A549 (cell line): Measurements from ENCODE around the gene GCNT3. TPM values are rescaled to one million over a fixed set of nuclear protein-coding genes. Genes with fewer than 3 reads are reported as not detected.
A peak's percentile ranks its signal among the peaks of the same experiment; 100 is the strongest.

Source experiments
- ATAC-seq, 2 experiments: fragments of 200-7000 bp in 1 of 2; fragments of >200 bp in 1 of 2; cut with Nextera tagmentation in 1 of 2; cut with Tn5 transposase in 1 of 2; 3 replicates each; pipeline versions ENCODE4 v1.8.0 to v1.9.1; 2018 to 2020; ENCODE audit warnings: mild to moderate bottlenecking in 1 of 2, moderate library complexity in 1 of 2
- CTCF ChIA-PET: fragments of 300-600 bp; sonication (Branson Sonifier 250); formaldehyde crosslinking; extraction: SDS; loops from one replicate; lab custom pipeline; 2021; ENCODE audit warnings: antibody characterized with exemption, inconsistent platforms; lab: Yijun Ruan, JAX
- POLR2A ChIA-PET: fragments of 350-600 bp; formaldehyde crosslinking; extraction: SDS; loops from one replicate; lab custom pipeline; 2021; ENCODE audit warnings: antibody characterized with exemption, inconsistent platforms; lab: Yijun Ruan, JAX
- DNase-seq, 2 experiments: peaks; one replicate each; pipeline versions ENCODE4 v3.0.0 to v3.0.0-alpha.2; 2011 to 2016; ENCODE audit warnings: low read depth in 1 of 2, low spot score in 1 of 2
- FAIRE-seq: peaks from 2 replicates; lab custom pipeline; 2011; peaks lifted over from hg19 to GRCh38; lab: Jason Lieb, UNC
- H3K27ac ChIP-seq, 2 experiments: fragments of >200 bp; sonication (Bioruptor Twin); formaldehyde crosslinking; 3 replicates each; pipeline ENCODE4 v1.5.1; 2016 to 2017
- H3K4me1 ChIP-seq: fragments of >200 bp; sonication (Bioruptor Twin); formaldehyde crosslinking; 3 replicates; pipeline ENCODE4 v1.6.1; 2016
- H3K4me2 ChIP-seq: fragments of >200 bp; sonication (Bioruptor Twin); formaldehyde crosslinking; 3 replicates; pipeline ENCODE4 v1.6.1; 2016
- H3K4me3 ChIP-seq: fragments of >200 bp; sonication (Bioruptor Twin); formaldehyde crosslinking; 3 replicates; pipeline ENCODE4 v1.5.1; 2016
- H3K9me3 ChIP-seq: fragments of >200 bp; sonication (Bioruptor Twin); formaldehyde crosslinking; 3 replicates; pipeline ENCODE4 v1.6.1; 2016
- BHLHE40 ChIP-seq: IDR thresholded peaks from 2 replicates; pipeline ENCODE4 v1.6.1; 2012; ENCODE audit warnings: low read depth, low read length, inconsistent platforms
- CBX2 ChIP-seq: fragments of 200-600 bp; sonication (generic); IDR thresholded peaks from 2 replicates; pipeline ENCODE4 v1.6.1; 2016; ENCODE audit warnings: low read depth, mild to moderate bottlenecking, borderline replicate concordance
- CEBPB ChIP-seq, 2 experiments: fragments of >200 bp in 1 of 2; sonication (Bioruptor Twin) in 1 of 2; formaldehyde crosslinking in 1 of 2; IDR thresholded peaks; 2 replicates each; pipeline ENCODE4 v1.6.1; 2012 to 2016
- CHD2 ChIP-seq: fragments of 150-350 bp; IDR thresholded peaks from 2 replicates; pipeline ENCODE4 v1.6.1; 2014; ENCODE audit warnings: low read length; ENCODE audit not compliant: partially characterized antibody
- EHF ChIP-seq: fragments of 250-450 bp; sonication (Bioruptor Pico); IDR thresholded peaks from 2 replicates; pipeline ENCODE4 v1.5.0; 2020; ENCODE audit warnings: mild to moderate bottlenecking
- EHMT2 ChIP-seq: fragments of 200-600 bp; sonication (generic); IDR thresholded peaks from 2 replicates; pipeline ENCODE4 v1.6.1; 2016; ENCODE audit warnings: antibody characterized with exemption, low read depth, mild to moderate bottlenecking, moderate library complexity
- EP300 ChIP-seq, 2 experiments: fragments of >200 bp; sonication (Bioruptor Twin); formaldehyde crosslinking; IDR thresholded peaks; 2 replicates in 1 of 2; 3 replicates in 1 of 2; pipeline ENCODE4 v1.6.1; 2016 to 2017
- FOSL2 ChIP-seq, 2 experiments: fragments of 450-650 bp in 1 of 2; fragments of >200 bp in 1 of 2; sonication (Bioruptor Twin) in 1 of 2; formaldehyde crosslinking; IDR thresholded peaks; 2 replicates each; pipeline versions ENCODE4 v1.5.0 to v1.6.1; 2016 to 2020; ENCODE audit warnings: mild to moderate bottlenecking in 1 of 2, moderate library complexity in 1 of 2
- GATA3 ChIP-seq: IDR thresholded peaks from 2 replicates; pipeline ENCODE4 v1.6.1; 2012; ENCODE audit warnings: borderline replicate concordance
- JUN ChIP-seq, 2 experiments: fragments of >200 bp; sonication (Bioruptor Twin); formaldehyde crosslinking; IDR thresholded peaks; 2 replicates in 1 of 2; 3 replicates in 1 of 2; pipeline ENCODE4 v1.6.1; 2016 to 2017
- JUNB ChIP-seq: fragments of >200 bp; sonication (Bioruptor Twin); formaldehyde crosslinking; IDR thresholded peaks from 2 replicates; pipeline ENCODE4 v1.6.1; 2016
- KDM5A ChIP-seq: fragments of 200-600 bp; sonication (generic); IDR thresholded peaks from 2 replicates; pipeline ENCODE4 v1.6.1; 2016; ENCODE audit warnings: antibody characterized with exemption, mild to moderate bottlenecking
- NFE2L2 ChIP-seq: fragments of 150-350 bp; conservative IDR thresholded peaks from 2 replicates; pipeline ENCODE4 v1.6.1; 2014; ENCODE audit warnings: low read length
- NPAS2 ChIP-seq: fragments of 250-450 bp; sonication (Bioruptor Pico); IDR thresholded peaks from 2 replicates; pipeline ENCODE4 v1.8.0; 2022; ENCODE audit warnings: mild to moderate bottlenecking, moderate library complexity, borderline replicate concordance
- POLR2A ChIP-seq: IDR thresholded peaks from 2 replicates; pipeline ENCODE4 v1.6.1; 2012; ENCODE audit warnings: mild to moderate bottlenecking, low read length
- RAD21 ChIP-seq, 2 experiments: fragments of >200 bp in 1 of 2; sonication (Bioruptor Twin) in 1 of 2; formaldehyde crosslinking in 1 of 2; IDR thresholded peaks in 1 of 2; conservative IDR thresholded peaks in 1 of 2; 2 replicates in 1 of 2; 3 replicates in 1 of 2; pipeline ENCODE4 v1.6.1; 2012 to 2018; ENCODE audit warnings: inconsistent platforms in 1 of 2
- SMC3 ChIP-seq: fragments of >200 bp; sonication (Bioruptor Twin); formaldehyde crosslinking; IDR thresholded peaks from 3 replicates; pipeline ENCODE4 v1.6.1; 2018; ENCODE audit warnings: inconsistent platforms
- ZC3H11A ChIP-seq: fragments of 450-650 bp; IDR thresholded peaks from 2 replicates; pipeline ENCODE4 v1.6.1; 2014; ENCODE audit warnings: antibody characterized with exemption, mild to moderate bottlenecking
- ZNF302 ChIP-seq: fragments of 250-450 bp; sonication (Bioruptor Pico); IDR thresholded peaks from 2 replicates; pipeline ENCODE4 v1.9.0; 2021; ENCODE audit warnings: inconsistent platforms, mild to moderate bottlenecking, moderate library complexity
- WGBS: methylation state at CpG from one replicate; pipeline ENCODE4 v1.1.6; 2017; ENCODE audit errors: missing lambda C conversion rate; 5-methylcytosine and 5-hydroxymethylcytosine counted together
- polyA plus RNA-seq, 4 experiments: library from polyadenylated mRNA; depleted of rRNA in 3 of 4; stranded (reverse); fragments of >200 nt; fragmentation: RNase III in 1 of 4; extraction: RNeasy Plus Mini Kit Qiagen cat#74134 plus additional on column Dnase treatment in 1 of 4; gene quantifications; 2 replicates in 3 of 4; 3 replicates in 1 of 4; pipeline ENCODE4 v1.2.3, GENCODE V29; 2011 to 2017
- TF ChIP-seq, protein P1 (sequence below): fragments of >200 bp; sonication (Bioruptor Twin); formaldehyde crosslinking; IDR thresholded peaks from 3 replicates; pipeline ENCODE4 v1.5.1; 2016
- TF ChIP-seq, protein P2 (sequence below): fragments of >200 bp; sonication (Bioruptor Twin); formaldehyde crosslinking; IDR thresholded peaks from 3 replicates; pipeline ENCODE4 v1.6.1; 2016
- TF ChIP-seq, protein P3 (sequence below): IDR thresholded peaks from 2 replicates; pipeline ENCODE4 v1.6.1; 2012
- TF ChIP-seq, protein P4 (sequence below): fragments of 200-600 bp; sonication (generic); IDR thresholded peaks from 2 replicates; pipeline ENCODE4 v1.6.1; 2016; ENCODE audit warnings: antibody characterized with exemption, mild to moderate bottlenecking, moderate library complexity

GCNT3 gene
- polyA plus RNA-seq, 2 of the 4 experiments (the other 2 are of a cell fraction): 69.2 to 134 TPM

DNA sequence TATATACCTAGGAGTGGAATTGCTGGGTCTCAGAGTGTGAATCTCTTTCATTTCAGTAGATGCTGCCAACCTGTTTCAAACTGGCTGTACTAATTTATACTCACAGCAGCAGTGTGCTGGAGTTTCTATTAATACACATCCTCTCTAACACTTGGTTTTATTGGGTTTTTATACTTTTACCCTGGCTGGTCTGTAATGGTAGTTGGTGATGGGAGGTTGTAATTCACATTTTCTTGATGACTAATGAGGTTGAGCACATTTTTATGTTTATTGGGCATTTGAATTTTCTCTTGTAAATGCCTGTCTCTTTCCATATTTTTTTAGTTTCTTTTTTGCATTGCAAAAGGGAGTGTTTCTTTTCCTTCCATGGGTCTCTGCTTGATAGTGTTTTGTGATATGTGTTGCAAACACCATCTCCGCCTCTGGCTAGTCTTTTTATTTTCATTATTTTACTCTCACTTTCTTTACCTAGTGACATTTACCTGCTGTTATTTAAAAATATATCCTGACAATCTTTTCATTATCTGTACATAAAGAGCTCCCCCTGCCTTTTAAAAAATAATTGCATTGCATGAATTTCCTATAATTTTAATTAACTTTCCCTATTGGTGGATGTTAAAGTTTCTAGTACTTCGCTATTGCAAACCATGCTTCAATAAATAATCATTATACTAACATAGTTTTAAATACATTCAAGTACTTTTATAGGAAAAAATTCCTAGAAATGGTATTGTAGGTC, 49.0 kb upstream of the GCNT3 start:
- Histone ChIP-seq H3K27ac (no peak overlapping the region), H3K4me2 (no peak overlapping the region), H3K9me3 (peaks cover 21% of the 10 kb centered on the region), H3K4me1 (peaks cover 11% of the 10 kb centered on the region), H3K4me3 (no peak overlapping the region)
- ATAC-seq (no peak), FAIRE-seq (no peak), DNase-seq (no peak)
- ChIA-PET CTCF (interaction anchor here (0.9 to 2.5 kb wide), 9 partner anchors 9 to 72 kb away, joined by 3 to 16 read pairs (median 3); no protein-coding TSS in a partner anchor), POLR2A (no interaction called here)
- TF ChIP-seq RAD21 (conservative IDR thresholded peaks at IDR 0.05 in 1 of 2, IDR thresholded peaks at IDR 0.05 in 1 of 2): peak; percentile 23 to 34; a peak in 2 of 5 replicates
- no peak for TF ChIP-seq CHD2
- TF ChIP-seq SMC3: 0 out of 3 replicates have a peak, but pooled peaks have one; percentile 17
- TF ChIP-seq, protein P1, sequence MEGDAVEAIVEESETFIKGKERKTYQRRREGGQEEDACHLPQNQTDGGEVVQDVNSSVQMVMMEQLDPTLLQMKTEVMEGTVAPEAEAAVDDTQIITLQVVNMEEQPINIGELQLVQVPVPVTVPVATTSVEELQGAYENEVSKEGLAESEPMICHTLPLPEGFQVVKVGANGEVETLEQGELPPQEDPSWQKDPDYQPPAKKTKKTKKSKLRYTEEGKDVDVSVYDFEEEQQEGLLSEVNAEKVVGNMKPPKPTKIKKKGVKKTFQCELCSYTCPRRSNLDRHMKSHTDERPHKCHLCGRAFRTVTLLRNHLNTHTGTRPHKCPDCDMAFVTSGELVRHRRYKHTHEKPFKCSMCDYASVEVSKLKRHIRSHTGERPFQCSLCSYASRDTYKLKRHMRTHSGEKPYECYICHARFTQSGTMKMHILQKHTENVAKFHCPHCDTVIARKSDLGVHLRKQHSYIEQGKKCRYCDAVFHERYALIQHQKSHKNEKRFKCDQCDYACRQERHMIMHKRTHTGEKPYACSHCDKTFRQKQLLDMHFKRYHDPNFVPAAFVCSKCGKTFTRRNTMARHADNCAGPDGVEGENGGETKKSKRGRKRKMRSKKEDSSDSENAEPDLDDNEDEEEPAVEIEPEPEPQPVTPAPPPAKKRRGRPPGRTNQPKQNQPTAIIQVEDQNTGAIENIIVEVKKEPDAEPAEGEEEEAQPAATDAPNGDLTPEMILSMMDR: peak; percentile 32; the same call in 2 of the 3 replicates
- no peak for TF ChIP-seq POLR2A
- TF ChIP-seq ZNF302 (CRISPR knock-in tag): no peak
- WGBS: 81% methylated on average over 2 of the region's 2 CpGs

DNA sequence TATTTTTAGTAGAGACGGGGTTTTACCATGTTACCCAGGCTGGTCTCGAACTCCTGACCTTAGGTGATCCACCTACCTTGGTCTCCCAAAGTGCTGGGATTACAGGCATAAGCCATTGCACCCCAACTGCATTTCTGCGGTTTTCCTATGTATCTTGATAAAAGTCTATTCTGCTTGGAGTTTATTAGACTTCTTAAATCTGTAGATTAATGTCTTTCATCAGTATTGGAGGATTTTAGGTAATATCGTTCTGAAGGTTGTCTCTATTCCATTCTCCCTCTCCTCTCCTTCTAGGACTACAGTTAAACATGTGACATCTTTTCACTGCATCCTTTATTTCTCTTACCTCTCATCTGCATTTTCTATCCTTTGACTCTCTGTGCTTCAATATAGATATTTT, 46.3 kb upstream of the GCNT3 start:
- peaks cover 21% of the 10 kb centered on the region for H3K9me3 ChIP-seq
- ChIA-PET CTCF (interaction anchor here (1.2 to 1.4 kb wide), 3 partner anchors 9 to 56 kb away, joined by 3 to 4 read pairs (median 3); no protein-coding TSS in a partner anchor), POLR2A (no interaction called here)
- H3K4me2 ChIP-seq: no peak overlapping the region
- 77% methylated on average over 4 of the region's 4 CpGs for WGBS
- no peak for ATAC-seq
- TF ChIP-seq SMC3: no peak
- TF ChIP-seq EP300 (IDR thresholded peaks at IDR 0.05): 0 out of 5 replicates have a peak, but pooled peaks of 1 of the 2 experiments have one; percentile 5
- H3K4me1 ChIP-seq: peaks cover 27% of the 10 kb centered on the region
- no peak for DNase-seq
- FAIRE-seq: no peak
- H3K4me3 ChIP-seq: no peak overlapping the region
- no peak overlapping the region for H3K27ac ChIP-seq

DNA sequence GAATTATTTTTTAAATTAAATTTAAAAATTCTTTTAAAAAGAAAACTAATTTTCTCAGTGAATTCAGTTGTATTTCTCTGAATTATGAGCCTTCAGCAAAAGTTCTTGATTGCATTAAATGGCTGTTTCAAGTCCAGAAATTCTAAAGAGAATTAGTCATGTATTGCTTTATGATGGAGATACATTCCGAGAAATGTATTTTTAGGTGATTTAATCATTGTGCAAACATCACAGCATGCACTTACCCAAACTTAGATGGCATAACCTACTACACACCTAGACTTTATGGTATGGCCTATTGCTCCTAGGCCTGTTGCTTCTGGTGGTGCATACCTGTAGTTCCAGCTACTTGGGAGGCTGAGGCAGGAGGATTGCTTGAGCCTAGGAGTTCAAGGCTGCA, 44.3 kb upstream of the GCNT3 start:
- ChIA-PET POLR2A (interaction anchor here (0.6 to 1.3 kb wide), 2 partner anchors 27 to 195 kb away, joined by 3 to 5 read pairs; partner anchors contain the start of gene MYO1E), CTCF (interaction anchor here (0.5 to 1.3 kb wide), 3 partner anchors 16 to 76 kb away, joined by 3 read pairs; no protein-coding TSS in a partner anchor)
- ATAC-seq (peak; percentile 52 to 64; a peak in 3 of 6 replicates), FAIRE-seq (no peak), DNase-seq (peak in 1 of 2 experiments; percentile 72)
- Histone ChIP-seq H3K4me3 (no peak overlapping the region), H3K27ac (peak overlapping the region; percentile 14 to 46; a peak in 2 of 6 replicates), H3K9me3 (peaks cover 21% of the 10 kb centered on the region), H3K4me1 (peaks cover 37% of the 10 kb centered on the region), H3K4me2 (peak overlapping the region; percentile 40)
- TF ChIP-seq, protein P2, sequence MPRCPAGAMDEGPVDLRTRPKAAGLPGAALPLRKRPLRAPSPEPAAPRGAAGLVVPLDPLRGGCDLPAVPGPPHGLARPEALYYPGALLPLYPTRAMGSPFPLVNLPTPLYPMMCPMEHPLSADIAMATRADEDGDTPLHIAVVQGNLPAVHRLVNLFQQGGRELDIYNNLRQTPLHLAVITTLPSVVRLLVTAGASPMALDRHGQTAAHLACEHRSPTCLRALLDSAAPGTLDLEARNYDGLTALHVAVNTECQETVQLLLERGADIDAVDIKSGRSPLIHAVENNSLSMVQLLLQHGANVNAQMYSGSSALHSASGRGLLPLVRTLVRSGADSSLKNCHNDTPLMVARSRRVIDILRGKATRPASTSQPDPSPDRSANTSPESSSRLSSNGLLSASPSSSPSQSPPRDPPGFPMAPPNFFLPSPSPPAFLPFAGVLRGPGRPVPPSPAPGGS: no peak
- TF ChIP-seq EHF (CRISPR knock-in tag) (no peak), EHMT2 (no peak), RAD21 (conservative IDR thresholded peaks at IDR 0.05 in 1 of 2, IDR thresholded peaks at IDR 0.05 in 1 of 2) (no peak), JUNB (peak; percentile 71), CHD2 (no peak), ZC3H11A (no peak), KDM5A (no peak), JUN (IDR thresholded peaks at IDR 0.05) (0 out of 5 replicates have a peak, but pooled peaks of 1 of the 2 experiments have one; percentile 33), EP300 (IDR thresholded peaks at IDR 0.05) (0 out of 5 replicates have a peak, but pooled peaks of 1 of the 2 experiments have one; percentile 13), GATA3 (peak; percentile 47; the same call in 1 of the 2 replicates), CEBPB (IDR thresholded peaks at IDR 0.05) (peak; percentile 51 to 58; a peak in 2 of 4 replicates), BHLHE40 (no peak), NFE2L2 (no peak), CBX2 (no peak), NPAS2 (CRISPR knock-in tag) (no peak), FOSL2 (IDR thresholded peaks at IDR 0.05) (0 out of 2 replicates have a peak, but pooled peaks have one; percentile 32), FOSL2 (CRISPR knock-in tag; IDR thresholded peaks at IDR 0.05) (peak; percentile 91)
- TF ChIP-seq, protein P3, sequence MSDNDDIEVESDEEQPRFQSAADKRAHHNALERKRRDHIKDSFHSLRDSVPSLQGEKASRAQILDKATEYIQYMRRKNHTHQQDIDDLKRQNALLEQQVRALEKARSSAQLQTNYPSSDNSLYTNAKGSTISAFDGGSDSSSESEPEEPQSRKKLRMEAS: no peak
- TF ChIP-seq, protein P4, sequence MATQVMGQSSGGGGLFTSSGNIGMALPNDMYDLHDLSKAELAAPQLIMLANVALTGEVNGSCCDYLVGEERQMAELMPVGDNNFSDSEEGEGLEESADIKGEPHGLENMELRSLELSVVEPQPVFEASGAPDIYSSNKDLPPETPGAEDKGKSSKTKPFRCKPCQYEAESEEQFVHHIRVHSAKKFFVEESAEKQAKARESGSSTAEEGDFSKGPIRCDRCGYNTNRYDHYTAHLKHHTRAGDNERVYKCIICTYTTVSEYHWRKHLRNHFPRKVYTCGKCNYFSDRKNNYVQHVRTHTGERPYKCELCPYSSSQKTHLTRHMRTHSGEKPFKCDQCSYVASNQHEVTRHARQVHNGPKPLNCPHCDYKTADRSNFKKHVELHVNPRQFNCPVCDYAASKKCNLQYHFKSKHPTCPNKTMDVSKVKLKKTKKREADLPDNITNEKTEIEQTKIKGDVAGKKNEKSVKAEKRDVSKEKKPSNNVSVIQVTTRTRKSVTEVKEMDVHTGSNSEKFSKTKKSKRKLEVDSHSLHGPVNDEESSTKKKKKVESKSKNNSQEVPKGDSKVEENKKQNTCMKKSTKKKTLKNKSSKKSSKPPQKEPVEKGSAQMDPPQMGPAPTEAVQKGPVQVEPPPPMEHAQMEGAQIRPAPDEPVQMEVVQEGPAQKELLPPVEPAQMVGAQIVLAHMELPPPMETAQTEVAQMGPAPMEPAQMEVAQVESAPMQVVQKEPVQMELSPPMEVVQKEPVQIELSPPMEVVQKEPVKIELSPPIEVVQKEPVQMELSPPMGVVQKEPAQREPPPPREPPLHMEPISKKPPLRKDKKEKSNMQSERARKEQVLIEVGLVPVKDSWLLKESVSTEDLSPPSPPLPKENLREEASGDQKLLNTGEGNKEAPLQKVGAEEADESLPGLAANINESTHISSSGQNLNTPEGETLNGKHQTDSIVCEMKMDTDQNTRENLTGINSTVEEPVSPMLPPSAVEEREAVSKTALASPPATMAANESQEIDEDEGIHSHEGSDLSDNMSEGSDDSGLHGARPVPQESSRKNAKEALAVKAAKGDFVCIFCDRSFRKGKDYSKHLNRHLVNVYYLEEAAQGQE: no peak
- whole genome bisulfite sequencing: 14% methylated on average over 1 of the region's 1 CpG
